Stomach (tissue), 9 donors: Measurements from ENCODE around the gene DLD. TPM values are rescaled to one million over a fixed set of nuclear protein-coding genes. Genes with fewer than 3 reads are reported as not detected.

Experiments
- DNase-seq, 2 donors: peaks; one replicate each; pipeline versions ENCODE4 v3.0.0 to v3.0.0-alpha.2; 2013 to 2019
- H3K27ac ChIP-seq, 5 donors: fragments of 200-600 bp in 4 of 5; sonication (generic) in 4 of 5; one replicate each; pipeline ENCODE4 v1.5.1; 2013 to 2019; ENCODE audit warnings: mild to moderate bottlenecking in 1 of 5, moderate library complexity in 1 of 5
- H3K27me3 ChIP-seq, 3 donors: fragments of 200-600 bp; sonication (generic); one replicate each; pipeline ENCODE4 v1.5.1; 2017 to 2019; ENCODE audit warnings: mixed run types in 1 of 3
- H3K36me3 ChIP-seq, 4 donors: fragments of 200-600 bp; sonication (generic); 1 replicate in 3 of 4; 2 replicates in 1 of 4; pipeline ENCODE4 v1.5.1; 2016 to 2019
- H3K4me1 ChIP-seq, 4 donors: fragments of 200-600 bp; sonication (generic); one replicate each; pipeline ENCODE4 v1.5.1; 2016 to 2019
- H3K4me3 ChIP-seq, 4 donors: fragments of 200-600 bp; sonication (generic) in 3 of 4; one replicate each; pipeline ENCODE4 v1.5.1; 2016 to 2019; ENCODE audit warnings: mild to moderate bottlenecking in 1 of 4
- H3K9me3 ChIP-seq, 4 donors: fragments of 200-600 bp; sonication (generic); one replicate each; pipeline ENCODE4 v1.5.1; 2016 to 2019
- EP300 ChIP-seq: sonication (generic); formaldehyde crosslinking; IDR thresholded peaks from one replicate; pipeline ENCODE4 v1.6.1; 2017; ENCODE audit warnings: antibody characterized with exemption
- POLR2A ChIP-seq, 4 donors: fragments of 450-650 bp; IDR thresholded peaks; one replicate each; pipeline ENCODE4 v1.6.1; 2016; ENCODE audit warnings: antibody characterized with exemption in 4 of 4, control low read depth in 2 of 4, mild to moderate bottlenecking in 1 of 4, moderate library complexity in 1 of 4
- POLR2AphosphoS5 ChIP-seq, 3 donors: sonication (generic); formaldehyde crosslinking; IDR thresholded peaks; one replicate each; pipeline ENCODE4 v1.6.1; 2016; ENCODE audit warnings: antibody characterized with exemption in 3 of 3
- WGBS, 5 donors: extraction: QIAGEN DNeasy Blood & Tissue Kit in 3 of 5; methylation state at CpG; one replicate each; pipeline versions ENCODE4 v1.1.5 to v1.1.7; 2013 to 2018; 5-methylcytosine and 5-hydroxymethylcytosine counted together
- intact Hi-C: fragments of 100-400 bp; cut with DNase I; formaldehyde crosslinking; loops from one replicate; pipeline ENCODE4 v1.15.1; 2023; ENCODE audit warnings: low total_unique reads
- polyA plus RNA-seq, 3 donors: library from polyadenylated mRNA; stranded (reverse); fragments of 200-250 nt; gene quantifications; one replicate each; pipeline ENCODE4 v1.2.3, GENCODE V29; 2013
- total RNA-seq, 5 donors: library from RNA; depleted of rRNA; stranded (reverse); fragments of >200 nt; gene quantifications; one replicate each; pipeline versions ENCODE4 v1.1.0 to v1.2.3, GENCODE V29; 2014 to 2016
- TF ChIP-seq, protein P1 (sequence below), 7 experiments: fragments of 450-650 bp in 4 of 7; fragments of 200-600 bp in 3 of 7; sonication (generic) in 3 of 7; IDR thresholded peaks; one replicate each; pipeline ENCODE4 v1.5.1; 2016 to 2019; ENCODE audit warnings: antibody characterized with exemption in 7 of 7, control low read depth in 2 of 7, mild to moderate bottlenecking in 1 of 7
- donor health status: healthy with polysubstance abuse.
- donor health status: Bipolar disorder and iron deficiency.
- donor health status: healthy.

The DLD gene
- total and polyA plus RNA-seq, 8 donors, result 24.6 to 173 (median 88.2) TPM

DNA sequence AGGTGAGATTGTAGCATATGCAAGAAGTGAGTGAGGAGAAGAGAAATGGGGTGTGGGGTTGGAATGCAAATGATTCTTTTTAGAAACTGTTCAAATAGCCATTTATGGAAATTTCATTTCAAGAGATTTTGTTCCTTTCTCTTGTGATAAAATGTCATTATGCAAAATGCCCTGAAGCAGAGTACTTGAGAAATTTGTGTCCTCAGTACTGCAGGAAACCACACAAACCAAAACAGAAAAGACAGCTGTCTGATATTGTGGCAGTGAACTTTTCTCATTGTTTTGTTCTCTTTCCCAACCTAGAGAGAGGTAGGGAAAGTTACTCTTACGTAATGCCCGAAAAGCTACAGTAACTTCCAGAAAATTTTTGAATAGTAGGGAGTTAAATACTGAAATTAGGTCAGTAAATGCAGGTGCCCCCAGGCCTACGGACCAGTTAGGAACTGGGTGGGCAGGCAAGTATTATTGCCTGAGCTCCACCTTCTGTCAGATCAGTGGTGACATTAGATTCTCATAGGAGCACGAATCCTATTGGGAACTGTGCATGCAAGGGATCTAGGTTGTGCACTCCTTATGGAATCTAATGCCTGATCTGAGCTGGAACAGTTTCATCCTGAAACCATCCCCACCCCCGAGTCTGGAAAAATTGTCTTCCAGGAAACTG lies 34.0 kb downstream of the DLD start:
- intact Hi-C loops, result no loop called here
- 65 to 78% (median 77%) methylated on average over 5 of the region's 5 CpGs for WGBS, 5 donors

DNA sequence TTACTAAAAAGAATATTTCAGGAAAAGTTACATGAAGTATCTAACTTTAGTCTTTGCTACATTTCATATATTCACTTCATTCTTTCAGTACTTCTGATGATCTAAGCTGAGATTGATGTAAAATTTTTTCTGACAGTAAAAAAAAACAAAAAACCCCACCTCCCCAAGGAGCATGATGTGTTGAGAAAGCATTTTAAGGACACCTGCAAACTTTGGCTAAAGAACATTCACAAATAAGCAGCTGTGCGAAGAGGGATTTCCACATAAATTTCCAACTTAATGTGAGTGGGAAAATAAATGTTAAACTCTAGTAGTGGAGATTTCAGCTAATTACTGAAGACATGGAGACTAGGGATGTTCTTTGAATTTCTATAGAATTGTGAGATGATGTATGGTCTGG lies 35.5 kb downstream of the DLD start:
- no peak for DNase-seq
- Histone ChIP-seq H3K4me1 (peaks cover 0 to 30% (median 11%) of the 10 kb centered on the region in 4 donors), H3K4me3 (no peak overlapping the region), H3K27ac (no peak overlapping the region), H3K9me3 (no peaks in the 10 kb centered on the region), H3K27me3 (no peaks in the 10 kb centered on the region), H3K36me3 (peaks cover 17 to 100% (median 96%) of the 10 kb centered on the region in 4 donors)
- TF ChIP-seq EP300 (no peak), POLR2A (IDR thresholded peaks at IDR 0.05) (no peak), POLR2AphosphoS5 (IDR thresholded peaks at IDR 0.05) (no peak)
- TF ChIP-seq, protein P1, sequence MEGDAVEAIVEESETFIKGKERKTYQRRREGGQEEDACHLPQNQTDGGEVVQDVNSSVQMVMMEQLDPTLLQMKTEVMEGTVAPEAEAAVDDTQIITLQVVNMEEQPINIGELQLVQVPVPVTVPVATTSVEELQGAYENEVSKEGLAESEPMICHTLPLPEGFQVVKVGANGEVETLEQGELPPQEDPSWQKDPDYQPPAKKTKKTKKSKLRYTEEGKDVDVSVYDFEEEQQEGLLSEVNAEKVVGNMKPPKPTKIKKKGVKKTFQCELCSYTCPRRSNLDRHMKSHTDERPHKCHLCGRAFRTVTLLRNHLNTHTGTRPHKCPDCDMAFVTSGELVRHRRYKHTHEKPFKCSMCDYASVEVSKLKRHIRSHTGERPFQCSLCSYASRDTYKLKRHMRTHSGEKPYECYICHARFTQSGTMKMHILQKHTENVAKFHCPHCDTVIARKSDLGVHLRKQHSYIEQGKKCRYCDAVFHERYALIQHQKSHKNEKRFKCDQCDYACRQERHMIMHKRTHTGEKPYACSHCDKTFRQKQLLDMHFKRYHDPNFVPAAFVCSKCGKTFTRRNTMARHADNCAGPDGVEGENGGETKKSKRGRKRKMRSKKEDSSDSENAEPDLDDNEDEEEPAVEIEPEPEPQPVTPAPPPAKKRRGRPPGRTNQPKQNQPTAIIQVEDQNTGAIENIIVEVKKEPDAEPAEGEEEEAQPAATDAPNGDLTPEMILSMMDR (IDR thresholded peaks at IDR 0.05), result no peak
- intact Hi-C loops, result no loop called here
- WGBS, 5 donors, result 79 to 95% (median 90%) methylated on average over 1 of the region's 1 CpG

More for the DNA sequence above, 34.0 kb downstream of the DLD start:
- H3K4me1 ChIP-seq, result peaks cover 0 to 36% (median 16%) of the 10 kb centered on the region in 4 donors
- H3K27ac ChIP-seq, result peak overlapping the region in 2 of 5 donors; percentile 5 to 18
- DNase-seq, result no peak
- H3K27me3 ChIP-seq, result no peaks in the 10 kb centered on the region
- H3K4me3 ChIP-seq, result no peak overlapping the region
- TF ChIP-seq, protein P1 (IDR thresholded peaks at IDR 0.05), result no peak
- TF ChIP-seq POLR2AphosphoS5 (IDR thresholded peaks at IDR 0.05), result no peak
- no peak for TF ChIP-seq POLR2A (IDR thresholded peaks at IDR 0.05)
- TF ChIP-seq EP300, result no peak
- peaks cover 10 to 100% (median 94%) of the 10 kb centered on the region in 4 donors for H3K36me3 ChIP-seq
- no peaks in the 10 kb centered on the region for H3K9me3 ChIP-seq

DNA sequence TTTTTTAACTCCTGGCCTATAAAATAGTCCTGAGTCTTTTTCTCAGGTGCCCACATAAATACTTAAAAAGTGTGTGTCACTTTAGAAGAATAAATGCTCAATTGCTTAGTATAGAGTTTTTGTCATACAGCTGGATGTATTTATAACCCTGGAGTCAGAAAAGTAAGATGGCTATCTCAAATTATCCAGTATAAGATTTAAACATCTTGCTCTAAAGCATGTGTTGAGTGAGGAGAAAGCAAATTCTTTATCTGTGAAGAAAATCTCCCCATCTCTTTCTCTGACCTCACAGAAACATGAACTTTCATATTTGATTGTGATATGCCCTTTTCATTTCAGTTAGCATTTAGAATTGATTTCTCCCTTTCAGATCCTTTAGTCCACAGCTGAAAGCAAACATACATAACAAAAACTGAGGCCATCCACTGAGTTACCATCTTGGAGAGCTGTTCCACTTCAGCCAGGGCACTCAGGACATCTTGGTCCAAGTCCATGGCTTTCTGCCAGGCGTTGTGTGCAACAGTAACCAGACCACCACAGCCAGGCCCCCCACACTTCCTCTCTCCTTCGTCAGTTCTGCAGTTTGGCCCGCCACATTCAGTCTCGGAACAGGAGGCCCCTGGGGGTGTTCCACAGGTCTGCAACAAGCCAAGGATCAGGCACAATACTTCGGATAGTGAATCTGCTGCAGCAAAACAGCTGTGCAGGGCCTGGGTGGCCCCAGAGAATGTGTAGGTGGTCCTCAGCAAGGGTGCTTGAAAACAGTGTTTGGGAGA lies 40.9 kb downstream of the DLD start:
- Histone ChIP-seq H3K27me3 (no peaks in the 10 kb centered on the region), H3K36me3 (peaks cover 10 to 90% (median 83%) of the 10 kb centered on the region in 4 donors), H3K27ac (peak overlapping the region in 1 of 5 donors; percentile 27), H3K9me3 (no peaks in the 10 kb centered on the region), H3K4me3 (no peak overlapping the region), H3K4me1 (peaks cover 3 to 49% (median 12%) of the 10 kb centered on the region in 4 donors)
- intact Hi-C loops, result no loop called here
- DNase-seq, result peak in 1 of 2 donors; percentile 47
- WGBS, 5 donors, result 59 to 81% (median 68%) methylated on average over 5 of the region's 5 CpGs
- no peak for TF ChIP-seq EP300
- no peak for TF ChIP-seq POLR2AphosphoS5 (IDR thresholded peaks at IDR 0.05)
- TF ChIP-seq POLR2A (IDR thresholded peaks at IDR 0.05), result no peak
- TF ChIP-seq, protein P1 (IDR thresholded peaks at IDR 0.05), result no peak

DNA sequence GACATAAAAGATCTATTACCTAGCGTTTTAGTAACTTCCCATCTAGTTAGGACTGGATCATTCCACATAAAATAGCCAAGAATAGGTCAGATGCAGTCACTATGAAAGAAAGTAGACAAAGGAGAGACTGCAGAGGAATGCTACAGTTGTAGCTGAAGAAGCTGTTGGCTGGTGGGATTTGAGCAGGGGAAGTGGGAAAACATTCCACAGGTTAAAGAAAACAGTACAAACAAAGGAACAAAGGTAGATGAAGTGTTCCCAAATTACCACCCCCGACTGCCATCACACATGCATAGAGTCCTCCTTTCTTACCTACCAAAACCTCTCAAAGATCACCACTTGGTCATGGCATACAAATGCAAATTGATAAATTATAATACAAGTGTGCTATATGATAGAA lies 41.8 kb downstream of the DLD start:
- Histone ChIP-seq H3K9me3 (no peaks in the 10 kb centered on the region), H3K4me3 (no peak overlapping the region), H3K27me3 (no peaks in the 10 kb centered on the region), H3K36me3 (peaks cover 7 to 83% (median 74%) of the 10 kb centered on the region in 4 donors), H3K27ac (peak overlapping the region in 1 of 5 donors; percentile 66), H3K4me1 (peaks cover 3 to 58% (median 16%) of the 10 kb centered on the region in 4 donors)
- DNase-seq, result no peak
- intact Hi-C loops, result no loop called here
- WGBS, 5 donors, result 61 to 70% (median 69%) methylated on average over 2 of the region's 2 CpGs
- TF ChIP-seq POLR2A (IDR thresholded peaks at IDR 0.05) (no peak), EP300 (no peak), POLR2AphosphoS5 (IDR thresholded peaks at IDR 0.05) (no peak)
- TF ChIP-seq, protein P1 (IDR thresholded peaks at IDR 0.05), result no peak
